HEK293T (cell line): ENCODE data around the gene MIEF2.
"Not testable (repeated sequence)": the region's sequence is repeated elsewhere in the genome, so short reads cannot be mapped to it uniquely, and the experiment has no call there.

Experiments
- ARNT ChIP-seq: fragments of 450-650 bp; IDR thresholded peaks from 2 replicates; pipeline ENCODE4 v1.6.1; 2017; ENCODE audit warnings: mild to moderate bottlenecking
- FOXM1 ChIP-seq: fragments of 450-650 bp; IDR thresholded peaks from 2 replicates; pipeline ENCODE4 v1.6.1; 2017; ENCODE audit warnings: mild to moderate bottlenecking, borderline replicate concordance
- L3MBTL2 ChIP-seq: fragments of 450-650 bp; conservative IDR thresholded peaks from 2 replicates; pipeline ENCODE4 v1.6.1; 2016; ENCODE audit warnings: mild to moderate bottlenecking
- LEF1 ChIP-seq: fragments of 450-650 bp; IDR thresholded peaks from 2 replicates; pipeline ENCODE4 v1.6.1; 2017; ENCODE audit warnings: mild to moderate bottlenecking, borderline replicate concordance
- NFRKB ChIP-seq: fragments of 450-650 bp; IDR thresholded peaks from 2 replicates; pipeline ENCODE4 v1.6.1; 2016; ENCODE audit warnings: mild to moderate bottlenecking, moderate library complexity
- ZNF384 ChIP-seq: fragments of 450-650 bp; IDR thresholded peaks from 2 replicates; pipeline ENCODE4 v1.6.1; 2016

GRCh38 chr17:18216906-18217305 lies 43.6 kb upstream of the MIEF2 start:
- not testable (repeated sequence) for TF ChIP-seq L3MBTL2, ZNF384, ARNT, FOXM1, NFRKB, LEF1
